CD8-positive, alpha-beta memory T cell (primary cell): Measurements from ENCODE around the gene ZNF25. TPM values are rescaled to one million over a fixed set of nuclear protein-coding genes. Genes with fewer than 3 reads are reported as not detected.
"Not testable (repeated sequence)": the region's sequence is repeated elsewhere in the genome, so short reads cannot be mapped to it uniquely, and the experiment has no call there.

ENCODE experiments used
- CTCF ChIA-PET: fragments of 350-600 bp; sonication (Branson Sonifier 250); formaldehyde crosslinking; loops from one replicate; lab custom pipeline; 2021; ENCODE audit warnings: antibody characterized with exemption; lab: Charles Lee
- POLR2A ChIA-PET: fragments of 350-600 bp; sonication (Branson Sonifier 250); formaldehyde crosslinking; loops from one replicate; lab custom pipeline; 2021; ENCODE audit warnings: antibody characterized with exemption; lab: Charles Lee
- DNase-seq, 5 donors: peaks; one replicate each; pipeline versions ENCODE4 v3.0.0 to v3.0.0-alpha.2; 2020 to 2022; ENCODE audit warnings: mixed read lengths in 1 of 5
- H3K27ac ChIP-seq: one replicate; pipeline ENCODE4 v1.7.0; 2013; ENCODE audit warnings: low read depth, mild to moderate bottlenecking, low read length, moderate library complexity
- H3K27me3 ChIP-seq: 2 replicates; pipeline ENCODE4 v1.7.0; 2013; ENCODE audit warnings: low read length, mild to moderate bottlenecking; ENCODE audit not compliant: insufficient read depth, poor library complexity, severe bottlenecking
- H3K36me3 ChIP-seq: 2 replicates; pipeline ENCODE4 v1.7.0; 2013; ENCODE audit warnings: mild to moderate bottlenecking, low read length, moderate library complexity; ENCODE audit not compliant: insufficient read depth
- H3K4me1 ChIP-seq: 2 replicates; pipeline ENCODE4 v1.7.0; 2013; ENCODE audit warnings: mild to moderate bottlenecking, low read length, moderate library complexity; ENCODE audit not compliant: insufficient read depth
- H3K4me3 ChIP-seq: 2 replicates; pipeline ENCODE4 v1.7.0; 2013; ENCODE audit warnings: mild to moderate bottlenecking, low read length
- H3K9me3 ChIP-seq: 2 replicates; pipeline ENCODE4 v1.7.0; 2013; ENCODE audit warnings: mild to moderate bottlenecking, low read length
- H3K27ac Mint-ChIP-seq, 8 donors: one replicate each; pipeline ENCODE4 v1.8.0; 2020 to 2021; ENCODE audit warnings: mixed read lengths in 8 of 8, mild to moderate bottlenecking in 6 of 8, inconsistent platforms in 3 of 8, moderate library complexity in 3 of 8
- H3K27me3 Mint-ChIP-seq, 2 donors: one replicate each; pipeline ENCODE4 v1.8.0; 2020 to 2021; ENCODE audit warnings: mixed read lengths in 2 of 2, mild to moderate bottlenecking in 1 of 2, moderate library complexity in 1 of 2
- H3K36me3 Mint-ChIP-seq, 3 donors: one replicate each; pipeline ENCODE4 v1.8.0; 2020 to 2021; ENCODE audit warnings: mixed read lengths in 3 of 3, inconsistent platforms in 1 of 3, mild to moderate bottlenecking in 1 of 3
- H3K4me1 Mint-ChIP-seq, 3 donors: one replicate each; pipeline ENCODE4 v1.8.0; 2020 to 2021; ENCODE audit warnings: mixed read lengths in 3 of 3, inconsistent platforms in 1 of 3, mild to moderate bottlenecking in 1 of 3
- H3K4me3 Mint-ChIP-seq, 7 donors: one replicate each; pipeline ENCODE4 v1.8.0; 2020 to 2021; ENCODE audit warnings: mixed read lengths in 7 of 7, mild to moderate bottlenecking in 6 of 7, moderate library complexity in 4 of 7, inconsistent platforms in 2 of 7
- H3K9me3 Mint-ChIP-seq, 5 donors: one replicate each; pipeline ENCODE4 v1.8.0; 2020 to 2022; ENCODE audit warnings: mixed read lengths in 5 of 5, mild to moderate bottlenecking in 3 of 5, moderate library complexity in 2 of 5, inconsistent platforms in 1 of 5
- polyA plus RNA-seq: library from polyadenylated mRNA; unstranded; fragments of 300-500 nt; fragmentation: Illumina TruSeq; gene quantifications from one replicate; pipeline ENCODE4 v1.2.3, GENCODE V29; 2021
- total RNA-seq, 2 experiments: library from RNA; stranded (reverse); gene quantifications; one replicate each; pipeline ENCODE4 v1.2.3, GENCODE V29; 2021

Gene ZNF25
- total and polyA plus RNA-seq, 3 experiments from 2014 or later: 4.6 to 6.2 (median 5.9) TPM

DNA sequence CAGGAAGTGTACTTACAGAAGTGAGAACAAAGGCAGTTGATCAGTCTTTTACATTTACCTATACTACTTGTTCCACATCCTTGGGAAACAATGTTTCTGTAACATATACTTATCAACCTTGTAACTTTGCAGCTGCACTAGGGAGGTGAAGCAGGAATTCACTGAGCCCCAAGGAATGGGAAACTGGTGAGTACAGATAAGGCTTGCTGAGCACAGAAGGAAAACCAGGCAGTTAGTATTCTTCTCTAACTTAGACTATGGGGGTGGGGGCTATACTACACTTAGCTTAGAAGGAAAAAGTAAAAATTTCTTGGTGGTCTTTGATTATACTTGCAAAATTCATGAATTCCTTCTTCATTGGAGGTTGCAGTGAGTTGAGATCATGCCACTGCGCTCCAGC is 27.1 kb upstream of the ZNF25 start:
- Mint-ChIP-seq H3K4me3 (no peak overlapping the region), H3K27ac (peak overlapping the region in 1 of 8 donors; percentile 12), H3K4me1 (no peaks in the 10 kb centered on the region), H3K27me3 (no peaks in the 10 kb centered on the region), H3K9me3 (peaks cover 0 to 3% (median 0%) of the 10 kb centered on the region in 5 donors), H3K36me3 (no peaks in the 10 kb centered on the region)
- Histone ChIP-seq H3K4me1 (no peaks in the 10 kb centered on the region), H3K4me3 (no peak overlapping the region), H3K27ac (no peak overlapping the region), H3K27me3 (no peaks in the 10 kb centered on the region), H3K36me3 (no peaks in the 10 kb centered on the region), H3K9me3 (no peaks in the 10 kb centered on the region)
- DNase-seq: no peak
- ChIA-PET POLR2A (no interaction called here), CTCF (no interaction called here)

GRCh38 chr10:38003026-38003425 is 26.6 kb upstream of the ZNF25 start:
- H3K4me1 Mint-ChIP-seq: no peaks in the 10 kb centered on the region
- H3K4me3 Mint-ChIP-seq: no peak overlapping the region
- H3K27me3 ChIP-seq: no peaks in the 10 kb centered on the region
- H3K36me3 Mint-ChIP-seq: no peaks in the 10 kb centered on the region
- no peak for DNase-seq
- no peak overlapping the region for H3K4me3 ChIP-seq
- ChIA-PET POLR2A (no interaction called here), CTCF (interaction anchor here (1.4 kb wide), 1 partner anchor 26 kb away, joined by 4 read pairs; the partner anchor contains the start of gene ZNF25)
- no peaks in the 10 kb centered on the region for H3K27me3 Mint-ChIP-seq
- no peak overlapping the region for H3K27ac Mint-ChIP-seq
- peaks cover 0 to 3% (median 0%) of the 10 kb centered on the region in 5 donors for H3K9me3 Mint-ChIP-seq
- no peaks in the 10 kb centered on the region for H3K9me3 ChIP-seq
- no peaks in the 10 kb centered on the region for H3K36me3 ChIP-seq
- no peaks in the 10 kb centered on the region for H3K4me1 ChIP-seq
- no peak overlapping the region for H3K27ac ChIP-seq

DNA sequence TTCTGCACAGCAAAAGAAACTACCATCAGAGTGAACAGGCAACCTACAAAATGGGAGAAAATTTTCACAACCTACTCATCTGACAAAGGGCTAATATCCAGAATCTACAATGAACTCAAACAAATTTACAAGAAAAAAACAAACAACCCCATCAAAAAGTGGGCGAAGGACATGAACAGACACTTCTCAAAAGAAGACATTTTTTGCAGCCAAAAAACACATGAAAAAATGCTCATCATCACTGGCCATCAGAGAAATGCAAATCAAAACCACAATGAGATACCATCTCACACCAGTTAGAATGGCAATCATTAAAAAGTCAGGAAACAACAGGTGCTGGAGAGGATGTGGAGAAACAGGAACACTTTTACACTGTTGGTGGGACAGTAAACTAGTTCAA is 24.0 kb upstream of the ZNF25 start:
- CTCF ChIA-PET, H3K27ac ChIP-seq, DNase-seq, H3K9me3 Mint-ChIP-seq, H3K36me3 Mint-ChIP-seq, H3K4me3 ChIP-seq, H3K4me1 ChIP-seq, H3K27ac Mint-ChIP-seq, H3K27me3 Mint-ChIP-seq, H3K4me3 Mint-ChIP-seq, POLR2A ChIA-PET, H3K9me3 ChIP-seq, H3K36me3 ChIP-seq, H3K4me1 Mint-ChIP-seq, H3K27me3 ChIP-seq: not testable (repeated sequence)

- H3K4me3 ChIP-seq, H3K27me3 ChIP-seq, H3K27ac Mint-ChIP-seq, DNase-seq, H3K4me1 ChIP-seq, H3K9me3 ChIP-seq, H3K27ac ChIP-seq, H3K4me3 Mint-ChIP-seq, H3K4me1 Mint-ChIP-seq, CTCF ChIA-PET, POLR2A ChIA-PET, H3K36me3 ChIP-seq, H3K9me3 Mint-ChIP-seq, H3K36me3 Mint-ChIP-seq, H3K27me3 Mint-ChIP-seq: not testable (repeated sequence)
Observed at GRCh38 chr10:37998920-37999319, 22.5 kb upstream of the ZNF25 start.

GRCh38 chr10:37992083-37992482 is 15.6 kb upstream of the ZNF25 start:
- Mint-ChIP-seq H3K9me3 (peaks cover 0 to 3% (median 0%) of the 10 kb centered on the region in 5 donors), H3K4me3 (no peak overlapping the region), H3K36me3 (no peaks in the 10 kb centered on the region), H3K27me3 (peaks cover 3 to 18% of the 10 kb centered on the region in 2 donors), H3K27ac (no peak overlapping the region), H3K4me1 (no peaks in the 10 kb centered on the region)
- Histone ChIP-seq H3K4me1 (no peaks in the 10 kb centered on the region), H3K4me3 (no peak overlapping the region), H3K27ac (no peak overlapping the region), H3K9me3 (no peaks in the 10 kb centered on the region), H3K27me3 (no peaks in the 10 kb centered on the region), H3K36me3 (no peaks in the 10 kb centered on the region)
- ChIA-PET POLR2A (no interaction called here), CTCF (interaction anchor here (1.4 kb wide), 1 partner anchor 15 kb away, joined by 4 read pairs; the partner anchor contains the start of gene ZNF25)
- no peak for DNase-seq

DNA sequence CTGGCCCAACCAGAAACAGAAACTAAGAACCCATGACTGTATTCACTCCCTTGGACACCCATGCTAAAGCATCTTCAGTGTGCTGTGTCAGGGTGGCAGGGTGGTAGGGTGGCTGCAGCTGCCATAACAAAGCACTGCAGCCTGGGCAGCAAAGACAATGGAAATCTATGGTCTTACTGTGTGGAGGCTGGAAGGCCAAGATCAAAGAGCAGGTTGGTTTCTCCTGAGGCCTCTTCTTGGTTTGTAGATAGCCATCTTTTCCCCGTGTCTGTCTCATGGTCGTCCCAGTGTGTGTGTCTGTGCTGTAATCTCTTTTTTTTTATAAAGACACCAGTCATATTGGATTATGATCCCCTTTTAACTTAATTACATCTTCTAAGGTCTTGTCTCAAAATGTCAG is 15.2 kb upstream of the ZNF25 start:
- H3K4me3 ChIP-seq: no peak overlapping the region
- DNase-seq: no peak
- peaks cover 0 to 3% (median 0%) of the 10 kb centered on the region in 5 donors for H3K9me3 Mint-ChIP-seq
- no peak overlapping the region for H3K4me3 Mint-ChIP-seq
- no peaks in the 10 kb centered on the region for H3K4me1 Mint-ChIP-seq
- no peak overlapping the region for H3K27ac Mint-ChIP-seq
- H3K27me3 Mint-ChIP-seq: peaks cover 3 to 18% of the 10 kb centered on the region in 2 donors
- no peaks in the 10 kb centered on the region for H3K27me3 ChIP-seq
- POLR2A ChIA-PET: no interaction called here
- CTCF ChIA-PET: no interaction called here
- H3K4me1 ChIP-seq: no peaks in the 10 kb centered on the region
- no peaks in the 10 kb centered on the region for H3K36me3 Mint-ChIP-seq
- H3K36me3 ChIP-seq: no peaks in the 10 kb centered on the region
- H3K27ac ChIP-seq: no peak overlapping the region
- no peaks in the 10 kb centered on the region for H3K9me3 ChIP-seq

- Histone ChIP-seq H3K9me3 (no peaks in the 10 kb centered on the region), H3K4me3 (peak overlapping the region; percentile 91), H3K36me3 (no peaks in the 10 kb centered on the region), H3K4me1 (peaks cover 20% of the 10 kb centered on the region), H3K27ac (peak overlapping the region; percentile 88), H3K27me3 (no peaks in the 10 kb centered on the region)
- Mint-ChIP-seq H3K4me1 (peaks cover 28 to 31% (median 30%) of the 10 kb centered on the region in 3 donors), H3K27me3 (no peaks in the 10 kb centered on the region), H3K36me3 (peaks cover 0 to 10% (median 0%) of the 10 kb centered on the region in 3 donors), H3K9me3 (no peaks in the 10 kb centered on the region), H3K4me3 (peak overlapping the region; percentile 88 to 99 (median 96)), H3K27ac (peak overlapping the region; percentile 85 to 99 (median 98))
- ChIA-PET POLR2A (interaction anchor here (0.8 to 2.6 kb wide), 5 partner anchors 11 to 426 kb away, joined by 3 to 16 read pairs (median 5); partner anchors contain the start of genes ZNF33A and ZNF37A), CTCF (interaction anchor here (0.7 to 2.4 kb wide), 23 partner anchors 9 to 425 kb away, joined by 3 to 20 read pairs (median 4); partner anchors contain the start of genes ZNF248, ZNF33A and ZNF37A)
- no peak for DNase-seq
Observed at GRCh38 chr10:37976880-37977203, 395 bp upstream of the ZNF25 start.

GRCh38 chr10:37975401-37975991 is 951 bp downstream of the ZNF25 start:
- DNase-seq: peak in 2 of 5 donors; percentile 19 to 26
- H3K27me3 ChIP-seq: no peaks in the 10 kb centered on the region
- ChIA-PET POLR2A (interaction anchor here (0.7 to 2.6 kb wide), 4 partner anchors 35 to 428 kb away, joined by 4 to 16 read pairs (median 7); partner anchors contain the start of genes ZNF248 and ZNF33A), CTCF (interaction anchor here (1.1 to 2.4 kb wide), 6 partner anchors 15 to 119 kb away, joined by 4 to 20 read pairs (median 6); partner anchors contain the start of genes ZNF33A and ZNF37A)
- peaks cover 28 to 31% (median 30%) of the 10 kb centered on the region in 3 donors for H3K4me1 Mint-ChIP-seq
- peaks cover 20% of the 10 kb centered on the region for H3K4me1 ChIP-seq
- no peaks in the 10 kb centered on the region for H3K27me3 Mint-ChIP-seq
- H3K4me3 ChIP-seq: peak overlapping the region; percentile 91
- peak overlapping the region; percentile 88 for H3K27ac ChIP-seq
- no peaks in the 10 kb centered on the region for H3K36me3 ChIP-seq
- H3K9me3 ChIP-seq: no peaks in the 10 kb centered on the region
- H3K9me3 Mint-ChIP-seq: no peaks in the 10 kb centered on the region
- peaks cover 0 to 17% (median 6%) of the 10 kb centered on the region in 3 donors for H3K36me3 Mint-ChIP-seq
- peak overlapping the region; percentile 85 to 99 (median 98) for H3K27ac Mint-ChIP-seq
- H3K4me3 Mint-ChIP-seq: peak overlapping the region; percentile 88 to 99 (median 96)
